Activated CD8-positive, alpha-beta T cell treated with anti-CD3 and anti-CD28 coated beads for 36 hours (primary cell): ENCODE measurements around the gene FOXO6. TPM values are rescaled to one million over a fixed set of nuclear protein-coding genes. Genes with fewer than 3 reads are reported as not detected.

Source experiments
- ATAC-seq: fragments of 200-7000 bp; cut with Tn5 transposase; one replicate; pipeline ENCODE4 v1.10.0; 2021; ENCODE audit warnings: mild to moderate bottlenecking, moderate library complexity
- CTCF ChIA-PET: fragments of 350-600 bp; sonication (Branson Sonifier 250); formaldehyde crosslinking; loops from one replicate; lab custom pipeline; 2021; ENCODE audit warnings: antibody characterized with exemption; lab: Charles Lee
- POLR2A ChIA-PET: fragments of 350-600 bp; sonication (Branson Sonifier 250); formaldehyde crosslinking; loops from one replicate; lab custom pipeline; 2021; ENCODE audit warnings: antibody characterized with exemption; lab: Charles Lee
- DNase-seq: peaks from one replicate; pipeline ENCODE4 v3.0.0-alpha.2; 2020
- H3K27ac Mint-ChIP-seq: one replicate; pipeline ENCODE4 v1.8.0; 2021; ENCODE audit warnings: mild to moderate bottlenecking, mixed read lengths
- H3K27me3 Mint-ChIP-seq: one replicate; pipeline ENCODE4 v1.8.0; 2021; ENCODE audit warnings: mixed read lengths
- H3K36me3 Mint-ChIP-seq: one replicate; pipeline ENCODE4 v1.8.0; 2021; ENCODE audit warnings: low read depth, mixed read lengths
- H3K4me1 Mint-ChIP-seq: one replicate; pipeline ENCODE4 v1.8.0; 2021; ENCODE audit warnings: low read depth, mixed read lengths
- H3K4me3 Mint-ChIP-seq: one replicate; pipeline ENCODE4 v1.8.0; 2021; ENCODE audit warnings: mild to moderate bottlenecking, moderate library complexity, mixed read lengths
- H3K9me3 Mint-ChIP-seq: one replicate; pipeline ENCODE4 v1.8.0; 2021; ENCODE audit warnings: mixed read lengths
- intact Hi-C: fragments of 100-400 bp; cut with micrococcal nuclease; formaldehyde crosslinking; loops from one replicate; pipeline ENCODE4 v1.10.0; 2022
- total RNA-seq, 2 experiments: library from RNA; stranded (reverse); gene quantifications; one replicate each; pipeline ENCODE4 v1.2.3, GENCODE V29; 2021
- TF ChIP-seq, protein P1 (sequence below): fragments of 200-600 bp; IDR thresholded peaks from one replicate; pipeline ENCODE4 v1.8.0; 2022; ENCODE audit warnings: antibody characterized with exemption, mild to moderate bottlenecking

The FOXO6 gene
- total RNA-seq, 2 experiments from 2014 or later, result 0.49 to 0.68 TPM

DNA sequence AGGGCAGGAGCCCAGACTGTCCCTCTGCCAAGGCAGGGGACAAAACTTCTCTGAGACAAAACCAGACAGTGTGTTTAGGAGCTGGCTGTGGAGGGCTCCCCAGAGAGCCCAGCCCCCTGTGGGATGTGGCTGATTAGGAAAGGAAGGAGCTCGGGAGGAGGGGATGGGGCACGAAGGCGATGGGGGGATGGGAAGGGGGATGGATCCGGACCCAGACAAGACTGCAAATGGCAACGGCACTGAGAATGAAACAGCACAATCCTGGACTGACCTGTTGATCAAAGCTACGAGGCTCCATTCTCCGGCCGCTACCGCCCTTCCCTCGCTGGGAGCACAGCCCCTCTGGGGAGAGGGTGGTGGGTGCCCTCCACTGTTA is 33.1 kb downstream of the FOXO6 start:
- TF ChIP-seq, protein P1, sequence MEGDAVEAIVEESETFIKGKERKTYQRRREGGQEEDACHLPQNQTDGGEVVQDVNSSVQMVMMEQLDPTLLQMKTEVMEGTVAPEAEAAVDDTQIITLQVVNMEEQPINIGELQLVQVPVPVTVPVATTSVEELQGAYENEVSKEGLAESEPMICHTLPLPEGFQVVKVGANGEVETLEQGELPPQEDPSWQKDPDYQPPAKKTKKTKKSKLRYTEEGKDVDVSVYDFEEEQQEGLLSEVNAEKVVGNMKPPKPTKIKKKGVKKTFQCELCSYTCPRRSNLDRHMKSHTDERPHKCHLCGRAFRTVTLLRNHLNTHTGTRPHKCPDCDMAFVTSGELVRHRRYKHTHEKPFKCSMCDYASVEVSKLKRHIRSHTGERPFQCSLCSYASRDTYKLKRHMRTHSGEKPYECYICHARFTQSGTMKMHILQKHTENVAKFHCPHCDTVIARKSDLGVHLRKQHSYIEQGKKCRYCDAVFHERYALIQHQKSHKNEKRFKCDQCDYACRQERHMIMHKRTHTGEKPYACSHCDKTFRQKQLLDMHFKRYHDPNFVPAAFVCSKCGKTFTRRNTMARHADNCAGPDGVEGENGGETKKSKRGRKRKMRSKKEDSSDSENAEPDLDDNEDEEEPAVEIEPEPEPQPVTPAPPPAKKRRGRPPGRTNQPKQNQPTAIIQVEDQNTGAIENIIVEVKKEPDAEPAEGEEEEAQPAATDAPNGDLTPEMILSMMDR, result no peak
- Mint-ChIP-seq H3K4me1 (no peaks in the 10 kb centered on the region), H3K9me3 (no peaks in the 10 kb centered on the region), H3K36me3 (no peaks in the 10 kb centered on the region), H3K27me3 (peaks cover 18% of the 10 kb centered on the region), H3K27ac (no peak overlapping the region), H3K4me3 (no peak overlapping the region)
- CTCF ChIA-PET, result interaction anchor here (0.9 to 1.2 kb wide), 3 partner anchors 8 to 50 kb away, joined by 3 to 4 read pairs (median 3); no protein-coding TSS in a partner anchor
- DNase-seq, result no peak
- intact Hi-C loops, result no loop called here
- POLR2A ChIA-PET, result no interaction called here
- no peak for ATAC-seq

DNA sequence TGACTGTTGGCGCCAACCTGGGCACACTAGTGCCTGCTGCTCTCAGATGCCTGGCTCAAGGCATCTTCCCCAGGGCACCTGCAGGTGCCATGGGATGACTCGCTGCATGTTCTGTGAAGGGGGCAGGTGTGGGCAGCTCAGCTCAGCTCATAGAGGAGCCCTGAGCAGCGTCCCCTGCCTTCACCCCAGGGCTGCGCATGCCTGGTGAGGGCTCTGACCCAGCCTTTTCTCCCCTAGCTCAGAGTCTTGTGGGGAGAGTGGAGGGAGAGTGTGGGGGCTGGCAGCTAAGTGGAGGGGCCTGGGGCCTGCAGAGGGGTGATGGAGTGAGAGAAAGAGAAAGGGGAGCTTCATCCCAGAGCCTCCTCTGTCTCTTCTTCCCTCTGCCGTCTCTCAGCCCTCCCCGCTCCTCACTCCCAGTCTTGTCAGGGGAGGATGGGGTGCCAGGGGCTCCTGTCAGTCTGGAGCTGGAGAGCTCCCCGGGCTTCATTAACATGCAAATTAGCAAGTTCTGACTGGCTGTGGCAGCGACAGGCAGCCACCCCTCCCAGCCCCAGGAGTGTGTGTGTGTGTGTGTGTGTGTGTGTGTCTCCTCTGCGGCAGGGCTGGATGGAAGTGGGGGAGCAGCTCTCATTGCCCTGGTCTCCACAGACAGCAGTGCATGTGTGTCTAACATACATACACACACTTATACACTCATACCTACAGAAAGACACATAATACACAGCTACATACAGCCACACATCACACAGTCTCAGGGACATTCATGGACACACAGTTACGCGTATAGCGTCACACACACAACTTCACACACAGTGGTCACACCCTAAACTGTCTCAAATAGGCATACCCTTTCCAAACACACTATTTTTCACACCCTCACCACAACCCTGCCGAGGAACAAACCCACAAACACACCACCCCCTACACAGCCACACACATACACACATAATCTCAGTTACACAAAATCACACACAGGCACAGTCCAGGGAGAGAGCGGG is 34.0 kb downstream of the FOXO6 start:
- ATAC-seq (no peak), DNase-seq (no peak)
- TF ChIP-seq, protein P1, result no peak
- no peaks in the 10 kb centered on the region for H3K9me3 Mint-ChIP-seq
- no peak overlapping the region for H3K4me3 Mint-ChIP-seq
- ChIA-PET POLR2A (interaction anchor here (0.8 kb wide), 1 partner anchor 15 kb away, joined by 3 read pairs; no protein-coding TSS in a partner anchor), CTCF (interaction anchor here (0.9 to 1.2 kb wide), 4 partner anchors 9 to 51 kb away, joined by 3 to 4 read pairs (median 3); partner anchors contain the start of gene FOXO6)
- H3K27me3 Mint-ChIP-seq, result peaks cover 21% of the 10 kb centered on the region
- H3K4me1 Mint-ChIP-seq, result no peaks in the 10 kb centered on the region
- intact Hi-C loops, result no loop called here
- no peak overlapping the region for H3K27ac Mint-ChIP-seq
- H3K36me3 Mint-ChIP-seq, result no peaks in the 10 kb centered on the region

DNA sequence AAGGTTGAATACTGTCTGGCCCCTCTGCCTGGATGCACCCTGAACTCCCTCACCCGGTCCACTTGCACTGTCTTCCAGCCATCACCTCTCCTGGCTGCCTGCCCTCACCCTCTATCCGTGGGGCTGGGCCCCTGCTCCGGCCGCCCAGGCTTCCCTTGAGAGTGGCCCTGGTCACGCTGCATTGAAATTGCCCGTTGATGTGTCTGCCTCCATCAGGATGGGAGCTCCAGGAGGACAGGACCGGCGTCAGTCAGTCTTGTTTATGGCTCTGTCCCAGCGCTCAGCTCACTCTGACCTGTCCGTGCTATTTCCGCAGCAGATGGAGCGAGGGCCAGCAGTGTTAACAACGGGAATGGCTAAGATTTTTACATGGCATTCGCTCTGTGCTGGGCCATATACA is 34.9 kb downstream of the FOXO6 start:
- no peaks in the 10 kb centered on the region for H3K9me3 Mint-ChIP-seq
- ATAC-seq, result no peak
- TF ChIP-seq, protein P1, result no peak
- H3K4me1 Mint-ChIP-seq, result no peaks in the 10 kb centered on the region
- H3K27me3 Mint-ChIP-seq, result peaks cover 21% of the 10 kb centered on the region
- no peak overlapping the region for H3K4me3 Mint-ChIP-seq
- ChIA-PET CTCF (interaction anchor here (1.1 kb wide), 1 partner anchor 35 kb away, joined by 3 read pairs; the partner anchor contains the start of gene FOXO6), POLR2A (interaction anchor here (0.8 kb wide), 1 partner anchor 14 kb away, joined by 3 read pairs; no protein-coding TSS in a partner anchor)
- H3K27ac Mint-ChIP-seq, result no peak overlapping the region
- no peaks in the 10 kb centered on the region for H3K36me3 Mint-ChIP-seq
- intact Hi-C loops, result no loop called here
- DNase-seq, result no peak

DNA sequence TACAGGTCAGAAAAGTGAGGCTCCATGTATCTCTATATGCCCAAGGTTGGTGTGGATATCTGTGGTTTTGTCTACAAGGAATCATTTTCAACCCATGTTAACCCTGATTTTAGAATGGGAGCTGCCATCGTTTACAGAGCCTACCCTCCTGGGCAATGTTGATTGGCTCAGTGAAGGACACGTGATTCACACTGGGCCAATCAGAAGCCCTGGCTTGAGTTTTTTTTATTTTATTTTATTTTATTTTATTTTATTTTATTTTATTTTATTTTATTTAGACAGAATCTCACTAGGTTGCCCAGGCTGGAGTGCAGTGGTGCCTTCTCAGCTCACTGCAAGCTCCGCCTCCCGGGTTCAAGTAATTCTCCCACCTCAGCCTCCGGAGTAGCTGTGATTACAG is 35.8 kb downstream of the FOXO6 start:
- Mint-ChIP-seq H3K4me1 (no peaks in the 10 kb centered on the region), H3K27me3 (peaks cover 21% of the 10 kb centered on the region), H3K9me3 (no peaks in the 10 kb centered on the region), H3K4me3 (no peak overlapping the region), H3K27ac (no peak overlapping the region), H3K36me3 (no peaks in the 10 kb centered on the region)
- intact Hi-C loops, result no loop called here
- no peak for ATAC-seq
- TF ChIP-seq, protein P1, result no peak
- POLR2A ChIA-PET, result no interaction called here
- CTCF ChIA-PET, result interaction anchor here (0.7 kb wide), 1 partner anchor 9 kb away, joined by 3 read pairs; no protein-coding TSS in a partner anchor
- DNase-seq, result no peak
